DMS 273 (cell line): ENCODE results near the gene UNC5A.
A peak's percentile ranks its signal among the peaks of the same experiment; 100 is the strongest.

Experiments
- DNase-seq: peaks from one replicate; lab custom pipeline; 2025; ENCODE audit not compliant: unreplicated experiment; lab: John Stamatoyannopoulos, UW

Gene UNC5A

DNA sequence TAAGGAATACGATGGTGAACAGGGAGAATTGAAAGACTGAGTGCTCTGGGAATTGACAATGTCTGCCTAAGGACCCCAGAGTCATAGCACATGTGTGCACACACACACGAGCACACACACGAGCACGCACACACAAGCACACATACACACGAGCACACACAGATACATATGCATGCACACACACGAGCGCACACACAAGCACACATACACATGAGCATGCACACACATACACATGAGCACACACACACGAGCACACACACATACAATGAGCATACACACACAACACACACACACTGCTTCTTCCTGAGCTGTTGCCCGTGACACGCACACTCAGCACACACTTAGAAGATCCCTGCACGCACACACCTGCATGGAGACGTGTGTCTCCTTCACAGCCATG is 10.9 kb upstream of the UNC5A start:
- no peak for DNase-seq

DNA sequence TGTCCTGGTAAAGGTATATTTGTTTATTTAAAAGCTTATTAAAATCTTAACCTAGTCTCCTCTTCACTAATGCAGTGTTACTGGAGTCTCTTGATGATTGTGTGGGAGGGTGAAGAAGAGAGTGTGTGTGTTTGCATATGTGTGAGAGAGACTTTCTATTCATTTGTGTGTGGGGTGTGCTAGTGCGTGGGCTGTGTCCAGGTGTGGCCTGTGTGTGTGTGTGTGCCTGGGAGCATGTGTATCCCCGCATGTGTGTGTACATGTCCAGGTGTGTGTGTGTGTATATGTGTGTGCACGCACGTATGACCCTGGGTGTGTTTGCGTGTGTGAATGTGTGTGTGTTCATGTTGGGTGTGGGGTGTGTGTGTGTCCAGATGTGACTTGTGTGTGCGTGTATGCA is 10.3 kb upstream of the UNC5A start:
- DNase-seq = no peak

DNA sequence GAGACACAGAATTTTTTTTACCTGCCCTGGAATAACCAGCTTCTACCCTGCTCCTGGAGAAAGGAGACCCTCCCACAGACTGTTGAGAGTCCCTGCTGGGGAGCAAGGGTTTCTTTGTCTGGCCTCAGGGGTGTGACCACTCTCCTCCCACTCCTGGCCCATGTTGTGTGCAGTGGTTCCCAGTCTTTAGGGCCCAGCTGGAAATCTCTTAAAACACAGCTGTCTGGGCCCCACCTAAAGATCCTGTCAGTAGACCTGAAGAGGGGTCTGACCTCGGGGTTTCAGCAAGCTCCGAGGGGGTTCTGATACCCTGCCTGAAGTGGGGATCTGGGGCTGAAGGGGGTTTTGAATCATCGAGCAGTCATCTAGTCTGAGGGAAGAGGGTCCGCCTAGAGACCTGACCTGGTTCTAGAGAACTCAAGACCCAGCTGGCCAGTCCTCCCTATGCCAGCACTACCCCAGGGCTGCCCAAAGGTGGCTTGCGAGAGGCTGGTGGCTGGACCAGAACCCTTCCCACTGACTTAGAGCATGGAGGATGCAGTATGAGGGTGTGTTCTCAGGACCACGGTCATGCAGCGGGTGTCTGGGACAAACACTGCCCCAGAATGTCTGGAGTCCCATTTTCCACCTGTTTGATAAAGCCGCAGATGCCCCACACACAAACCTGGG is 8.1 kb upstream of the UNC5A start:
- no peak for DNase-seq

DNA sequence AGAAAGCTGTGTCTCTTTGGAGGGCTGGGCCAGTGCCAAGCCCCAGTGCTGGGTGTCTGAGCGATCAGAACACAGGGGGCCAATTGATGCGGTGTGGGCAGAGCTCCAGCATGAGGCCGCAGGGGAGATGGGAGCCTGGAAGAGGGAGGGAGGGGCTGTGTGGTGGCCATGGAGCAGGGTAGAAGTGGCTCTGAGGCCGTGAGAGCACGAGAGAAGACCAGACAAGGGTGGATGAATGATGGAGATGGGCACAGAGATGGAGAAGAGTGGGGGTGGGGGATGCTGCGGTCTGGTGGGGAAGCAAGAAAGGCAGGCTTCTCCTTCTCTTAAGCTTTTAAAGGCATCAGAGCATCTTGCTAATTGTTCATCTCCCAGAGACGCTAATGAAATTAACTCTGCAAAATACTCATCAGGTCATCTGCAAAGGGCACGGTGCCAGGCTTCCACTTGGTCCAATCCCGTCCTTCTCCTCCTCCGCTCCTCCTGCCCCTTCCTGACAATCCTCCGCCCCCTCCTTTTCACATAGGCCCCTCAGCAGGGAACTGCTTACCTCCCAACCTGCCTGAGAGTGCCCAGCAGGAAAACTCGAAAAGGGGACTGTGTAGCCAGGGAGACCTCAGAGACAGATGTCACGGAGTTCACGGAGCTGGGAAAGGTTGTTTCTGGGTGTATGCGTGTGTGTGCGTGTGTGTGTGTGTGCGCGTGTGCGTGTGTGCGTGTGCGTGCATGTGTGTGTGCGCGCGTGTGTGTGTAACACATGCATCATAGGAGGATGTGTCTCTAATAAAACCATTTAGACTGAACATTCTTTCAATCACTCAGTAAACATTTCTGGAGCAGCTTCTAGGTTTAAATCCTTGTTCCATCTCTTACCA is 7.1 kb upstream of the UNC5A start:
- DNase-seq = peak; percentile 38

- DNase-seq = peak; percentile 22
Observed at GRCh38 chr5:176803943-176804498, 6.3 kb upstream of the UNC5A start.

GRCh38 chr5:176806137-176806536 is 4.2 kb upstream of the UNC5A start:
- DNase-seq = no peak

DNA sequence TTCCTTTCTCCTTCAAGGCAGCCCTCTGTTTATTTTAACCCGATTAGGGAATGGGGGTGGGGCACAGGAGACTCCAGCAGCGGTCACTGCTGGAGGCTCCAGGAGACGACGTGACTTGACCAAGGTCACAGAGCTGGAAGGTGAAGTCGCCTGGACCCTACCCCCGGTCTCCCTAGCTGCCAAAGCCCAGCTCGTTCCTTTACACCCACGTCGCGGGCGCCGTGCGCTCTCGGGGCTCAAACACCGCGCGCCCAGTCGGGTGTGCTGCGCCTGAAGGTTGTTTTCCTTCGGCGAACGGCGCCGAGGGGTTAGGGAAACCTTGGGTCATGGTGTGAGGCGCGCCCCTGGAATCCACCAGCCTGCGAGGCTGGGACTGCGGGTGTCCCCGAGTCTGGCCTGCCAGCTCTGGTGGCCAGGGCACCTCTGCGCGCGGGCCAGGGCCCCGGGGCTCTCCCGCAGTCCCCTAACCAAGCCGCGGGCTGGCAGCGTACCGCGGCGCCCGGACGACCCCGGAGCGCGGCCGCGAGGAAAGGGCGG is 747 bp upstream of the UNC5A start:
- peak; percentile 70 for DNase-seq

- DNase-seq = peak; percentile 65
Observed at GRCh38 chr5:176810687-176811501, 535 bp downstream of the UNC5A start.

- peak; percentile 61 for DNase-seq
Observed at GRCh38 chr5:176812269-176813259, 2.2 kb downstream of the UNC5A start.

DNA sequence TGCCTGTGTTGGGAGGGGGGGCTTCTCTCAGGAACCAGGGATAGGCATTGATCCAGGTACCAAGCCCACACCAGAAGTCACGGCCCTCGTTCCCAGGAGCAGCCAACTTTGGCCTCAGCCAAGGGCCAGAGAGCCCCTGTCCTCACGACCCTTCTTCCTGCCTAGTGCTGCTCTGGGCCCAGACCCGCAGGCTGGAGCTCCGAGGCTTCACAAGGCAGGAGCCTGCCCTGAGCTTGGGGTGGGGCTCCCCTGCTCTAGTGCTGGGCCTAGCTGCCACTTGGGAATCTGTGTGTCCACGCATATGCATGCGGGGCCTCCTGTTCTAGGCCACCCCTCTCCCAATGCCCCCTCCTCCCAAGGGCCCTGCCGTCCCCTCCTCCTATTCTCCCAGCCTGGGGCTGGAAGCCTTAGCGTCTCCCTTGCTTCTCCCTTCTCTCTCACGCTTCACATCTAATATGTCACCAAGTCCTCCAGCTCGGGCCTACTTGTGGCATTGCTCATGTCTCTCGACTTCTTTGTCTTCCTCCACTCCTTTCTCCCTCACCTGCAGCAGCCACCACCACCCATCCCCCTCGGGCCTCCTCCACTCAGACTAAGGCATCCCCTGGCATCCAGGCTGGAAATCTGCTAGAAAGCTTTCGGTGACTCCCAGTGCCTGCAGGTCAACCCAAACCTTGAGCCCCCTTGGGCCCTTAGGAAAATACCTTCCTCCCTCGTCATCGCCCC is 3.4 kb downstream of the UNC5A start:
- no peak for DNase-seq

DNA sequence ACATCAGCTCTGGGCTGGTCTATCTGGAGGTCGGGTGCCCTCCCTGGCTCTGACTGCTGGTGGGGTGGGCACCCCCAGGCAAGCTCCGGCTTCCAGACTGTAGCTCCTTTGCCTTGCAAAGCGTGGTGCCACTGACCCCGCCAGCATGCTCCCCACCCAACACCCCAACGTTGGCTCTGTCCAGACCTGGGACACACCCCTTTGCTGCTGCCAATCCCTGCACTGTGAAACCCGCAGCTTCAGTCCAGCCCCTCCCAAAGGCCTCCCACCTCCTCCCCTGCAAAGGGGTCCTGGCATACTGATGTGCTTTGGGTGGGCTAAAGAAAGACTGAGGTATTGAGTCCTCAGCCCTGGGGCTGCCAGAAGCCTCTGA is 3.9 kb downstream of the UNC5A start:
- no peak for DNase-seq

DNA sequence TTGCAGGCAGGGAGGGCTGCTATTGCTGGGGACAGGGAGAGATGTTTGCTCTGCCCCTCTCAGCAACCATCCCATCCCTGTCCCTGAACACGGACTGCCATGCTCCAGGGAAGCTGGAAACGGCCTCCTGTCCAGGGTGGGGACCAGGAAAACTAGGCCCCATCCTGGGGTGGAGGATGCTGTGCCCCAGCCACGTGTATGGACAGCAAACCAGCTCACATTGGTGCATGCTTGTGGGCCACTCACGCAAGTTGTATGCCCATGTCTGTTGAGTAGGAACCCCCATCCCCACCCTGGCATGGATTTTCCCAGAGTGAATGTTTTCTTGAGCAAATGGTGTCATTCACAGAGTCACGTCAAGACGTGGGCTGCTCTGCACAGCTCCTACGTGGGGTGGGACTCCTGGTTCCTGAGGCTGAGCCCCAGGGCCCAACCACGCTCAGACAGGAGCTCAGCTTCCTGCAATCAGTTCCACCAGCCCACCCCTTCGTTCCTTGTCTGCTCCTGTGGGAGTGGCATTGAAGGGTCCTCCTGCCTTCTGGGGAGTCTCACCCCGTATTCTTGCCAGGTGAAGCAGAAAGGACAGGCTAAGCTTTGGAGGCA is 4.6 kb downstream of the UNC5A start:
- DNase-seq = no peak

- DNase-seq = peak; percentile 28
Observed at GRCh38 chr5:176816043-176816745, 5.8 kb downstream of the UNC5A start.

DNA sequence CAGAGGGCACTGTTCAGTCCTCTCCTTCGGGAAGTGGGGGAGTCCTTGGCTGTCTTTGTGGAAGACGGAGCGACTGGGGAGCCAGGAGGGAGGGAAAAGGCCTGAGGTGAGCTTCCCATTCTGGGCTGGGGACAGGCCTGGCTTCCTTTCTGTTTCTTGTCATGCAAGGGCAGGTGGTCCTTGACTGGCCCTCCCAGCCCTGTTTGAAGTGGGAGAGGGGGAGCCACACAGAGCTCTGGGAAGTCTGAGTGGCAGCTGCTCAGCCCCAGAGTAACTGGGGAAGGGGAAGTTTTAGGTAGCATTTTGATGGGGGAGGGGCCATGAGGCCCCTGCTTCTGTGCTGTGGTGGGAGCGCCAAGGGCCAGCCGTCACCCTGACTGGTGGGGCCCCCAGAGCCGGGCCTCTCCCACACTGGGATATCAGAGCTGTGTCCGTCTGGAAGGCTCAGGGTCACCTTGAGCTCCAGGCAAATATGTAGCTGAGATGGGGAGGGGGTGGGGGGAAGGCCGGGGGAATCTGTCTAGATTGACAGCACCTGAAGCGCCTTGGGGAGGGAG is 6.5 kb downstream of the UNC5A start:
- no peak for DNase-seq

GRCh38 chr5:176817369-176817840 is 7.0 kb downstream of the UNC5A start:
- DNase-seq = peak; percentile 81

DNA sequence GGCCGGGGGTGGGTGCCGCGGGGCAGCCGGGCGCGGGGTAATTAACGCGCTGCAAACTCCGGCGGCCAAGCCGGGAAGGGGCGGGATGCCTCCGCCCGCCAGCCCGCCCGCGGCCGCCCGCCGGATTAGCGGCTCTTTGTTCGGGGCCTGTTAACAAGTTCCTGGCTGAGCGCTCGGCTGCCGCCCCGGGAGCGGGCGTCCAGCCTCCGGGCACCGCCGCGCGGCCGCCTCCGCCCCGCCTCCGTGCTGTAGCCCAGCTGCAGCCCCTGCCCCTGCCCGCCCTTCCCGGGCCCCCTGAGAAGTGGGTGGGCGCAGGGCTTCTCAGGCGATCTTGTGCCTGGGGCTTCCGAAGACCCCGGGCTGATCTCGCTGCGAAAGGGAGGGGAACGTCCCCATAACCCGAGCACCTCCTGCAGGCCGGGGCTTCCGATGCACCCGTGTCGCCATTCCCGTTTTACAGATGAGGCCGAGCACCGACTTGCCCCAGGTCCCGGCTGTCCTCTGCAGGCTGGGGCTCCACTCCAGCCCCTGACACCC is 7.5 kb downstream of the UNC5A start:
- peak; percentile 81 for DNase-seq

DNA sequence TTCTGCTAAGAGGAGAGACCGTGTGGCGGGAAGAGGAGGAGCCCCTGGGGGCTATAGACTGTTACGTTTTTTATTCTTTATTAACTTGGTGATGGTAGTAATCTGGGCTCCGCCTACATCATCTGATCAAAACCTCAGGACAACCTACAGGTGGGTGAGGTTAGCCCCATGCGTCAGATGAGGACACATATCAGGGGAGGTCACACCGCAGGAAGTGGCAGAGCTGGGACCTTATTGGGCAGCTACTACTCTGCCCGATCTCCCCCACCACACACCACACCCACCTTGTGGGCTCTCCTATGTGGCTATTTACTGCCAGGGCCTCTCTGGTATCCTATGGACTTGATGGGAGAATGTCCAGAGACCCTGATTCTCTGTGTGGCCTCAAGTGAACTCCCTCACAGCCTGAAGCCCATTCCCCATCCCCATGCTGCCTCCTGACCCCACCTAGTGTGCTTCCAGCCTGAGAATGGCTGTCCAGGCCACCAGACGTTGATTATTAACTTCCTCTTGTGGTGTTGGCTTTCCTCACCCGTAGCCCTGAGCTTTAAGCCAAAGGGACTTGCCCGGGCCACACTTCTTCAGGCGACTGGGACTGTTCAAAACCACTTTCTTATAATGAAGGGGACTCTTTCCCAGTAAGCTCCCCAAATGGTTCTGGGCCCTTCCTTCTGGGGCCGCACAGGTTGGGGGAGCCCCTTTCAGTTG is 8.2 kb downstream of the UNC5A start:
- DNase-seq = no peak
